GM19438 (cell line): ENCODE data around the gene RUFY2.
A peak's percentile ranks its signal among the peaks of the same experiment; 100 is the strongest.
"Not testable (repeated sequence)": the region's sequence is repeated elsewhere in the genome, so short reads cannot be mapped to it uniquely, and the experiment has no call there.

Experiments used
- ATAC-seq: cut with Tn5 transposase; IDR thresholded peaks from one replicate; pipeline ENCODE4 v1.9.1; 2021; ENCODE audit warnings: low read depth; ENCODE audit not compliant: unreplicated experiment

Gene RUFY2

GRCh38 chr10:68406815-68407548 lies at the start of gene RUFY2:
RUFY2 (minus strand) TSS chr10:68407277; CDS start chr10:68407189, 88 bp downstream.
- ATAC-seq, result peak; percentile 94

GRCh38 chr10:68449698-68450097 lies 42.6 kb upstream of the RUFY2 start:
- not testable (repeated sequence) for ATAC-seq

- ATAC-seq, result no peak
Observed at GRCh38 chr10:68446179-68446578, 39.1 kb upstream of the RUFY2 start.

GRCh38 chr10:68442971-68443370 lies 35.9 kb upstream of the RUFY2 start:
- ATAC-seq, result no peak

GRCh38 chr10:68440898-68441297 lies 33.8 kb upstream of the RUFY2 start:
- ATAC-seq, result no peak

GRCh38 chr10:68435803-68436202 lies 28.7 kb upstream of the RUFY2 start:
- no peak for ATAC-seq

GRCh38 chr10:68434657-68435056 lies 27.6 kb upstream of the RUFY2 start:
- ATAC-seq, result no peak

- no peak for ATAC-seq
Observed at GRCh38 chr10:68428396-68429104, 21.5 kb upstream of the RUFY2 start.

GRCh38 chr10:68424454-68425014 lies 17.5 kb upstream of the RUFY2 start:
- ATAC-seq, result no peak

- ATAC-seq, result no peak
Observed at GRCh38 chr10:68423522-68423921, 16.4 kb upstream of the RUFY2 start.

- ATAC-seq, result no peak
Observed at GRCh38 chr10:68419376-68419775, 12.3 kb upstream of the RUFY2 start.

GRCh38 chr10:68408898-68409518 lies 1.9 kb upstream of the RUFY2 start:
- no peak for ATAC-seq

- ATAC-seq, result peak; percentile 44
Observed at GRCh38 chr10:68406111-68406814, 814 bp downstream of the RUFY2 start.

- no peak for ATAC-seq
Observed at GRCh38 chr10:68403701-68404100, 3.4 kb downstream of the RUFY2 start.

GRCh38 chr10:68402276-68402675 lies 4.8 kb downstream of the RUFY2 start:
- no peak for ATAC-seq

GRCh38 chr10:68397005-68397404 lies 10.1 kb downstream of the RUFY2 start:
- ATAC-seq, result no peak

GRCh38 chr10:68385740-68386139 lies 21.3 kb downstream of the RUFY2 start:
- ATAC-seq, result no peak

GRCh38 chr10:68371604-68372003 lies 35.5 kb downstream of the RUFY2 start:
- ATAC-seq, result no peak

- no peak for ATAC-seq
Observed at GRCh38 chr10:68367121-68367520, 40.0 kb downstream of the RUFY2 start.

- no peak for ATAC-seq
Observed at GRCh38 chr10:68366600-68366999, 40.5 kb downstream of the RUFY2 start.

GRCh38 chr10:68365611-68366010 lies 41.5 kb downstream of the RUFY2 start:
- no peak for ATAC-seq
